ENCODE data around the gene GATD1. TPM values are rescaled to one million over a fixed set of nuclear protein-coding genes. Genes with fewer than 3 reads are reported as not detected.
A peak's percentile ranks its signal among the peaks of the same experiment; 100 is the strongest.

GATD1 gene
- total and polyA plus RNA-seq, 2 donors (not counting 1 experiment from before 2014, with no cell fraction given) = 14.7 to 20.3 TPM

DNA sequence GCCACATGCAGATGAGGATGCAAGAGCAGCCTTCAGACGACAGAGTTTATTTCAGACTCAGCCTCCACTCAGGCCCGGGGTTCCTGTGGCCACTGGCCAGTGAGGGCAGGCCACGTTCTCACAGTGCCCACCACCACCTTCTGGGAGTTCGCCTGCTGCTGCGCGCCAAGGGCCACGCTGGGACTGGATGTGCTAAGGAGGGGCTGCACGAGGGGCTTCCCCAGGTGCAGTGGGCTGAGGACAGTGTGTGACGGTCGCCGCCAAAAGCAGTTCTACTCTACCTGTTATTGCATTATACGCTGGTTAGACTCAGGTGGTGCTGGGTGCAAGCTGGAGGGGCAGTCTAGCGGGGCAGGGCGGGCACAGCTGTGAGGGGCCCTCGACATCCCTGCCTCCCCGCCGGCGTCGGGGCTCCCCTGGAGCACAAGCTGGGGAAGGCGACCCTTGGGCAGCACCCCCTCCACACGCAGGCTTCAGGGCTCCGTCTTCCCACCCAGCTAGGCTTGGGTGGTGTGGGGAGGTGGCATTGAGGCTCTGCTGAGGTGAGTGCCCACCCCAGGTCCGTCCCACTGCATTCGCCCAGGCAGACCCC is 9.9 kb upstream of the GATD1 start:
- Histone ChIP-seq H3K9me3 (ENCODE audit: control insufficient read depth, insufficient read depth, low read depth, low read length) (no peaks in the 10 kb centered on the region), H3K27me3 (ENCODE audit: control insufficient read depth, insufficient read depth, low read length) (no peaks in the 10 kb centered on the region), H3K9ac (ENCODE audit: insufficient read depth, low read length) (no peak overlapping the region), H3K79me2 (ENCODE audit: control insufficient read depth, insufficient read depth, low read length) (no peaks in the 10 kb centered on the region), H3K27ac (ENCODE audit: insufficient read depth, low read length) (no peak overlapping the region), H4K20me1 (ENCODE audit: control insufficient read depth, extremely low read depth, insufficient read depth, low read length) (no peaks in the 10 kb centered on the region), H3K4me2 (ENCODE audit: extremely low read depth, insufficient read depth, low read length) (no peak overlapping the region), H2AFZ (ENCODE audit: low read length) (no peak overlapping the region), H3K36me3 (ENCODE audit: control insufficient read depth, insufficient read depth, low read length) (peaks cover 4% of the 10 kb centered on the region), H3K4me1 (ENCODE audit: control insufficient read depth, extremely low read depth, insufficient read depth, low read length) (peaks cover 4% of the 10 kb centered on the region), H3K4me3 (replicated peaks in 1 of 4; ENCODE audit: control extremely low read depth in 1 of 4, insufficient read depth in 1 of 4, low read depth in 3 of 4, low read length in 4 of 4) (no peak overlapping the region)
- DNase-seq (ENCODE audit: low read depth in 2 of 2) = no peak
- no peak for TF ChIP-seq CTCF (conservative IDR thresholded peaks at IDR 0.05 in 1 of 2, IDR thresholded peaks at IDR 0.05 in 1 of 2; ENCODE audit: low read depth in 1 of 2, low read length in 2 of 2)
- TF ChIP-seq EZH2 (IDR thresholded peaks at IDR 0.05; ENCODE audit: low read length, missing control alignments) = no peak

DNA sequence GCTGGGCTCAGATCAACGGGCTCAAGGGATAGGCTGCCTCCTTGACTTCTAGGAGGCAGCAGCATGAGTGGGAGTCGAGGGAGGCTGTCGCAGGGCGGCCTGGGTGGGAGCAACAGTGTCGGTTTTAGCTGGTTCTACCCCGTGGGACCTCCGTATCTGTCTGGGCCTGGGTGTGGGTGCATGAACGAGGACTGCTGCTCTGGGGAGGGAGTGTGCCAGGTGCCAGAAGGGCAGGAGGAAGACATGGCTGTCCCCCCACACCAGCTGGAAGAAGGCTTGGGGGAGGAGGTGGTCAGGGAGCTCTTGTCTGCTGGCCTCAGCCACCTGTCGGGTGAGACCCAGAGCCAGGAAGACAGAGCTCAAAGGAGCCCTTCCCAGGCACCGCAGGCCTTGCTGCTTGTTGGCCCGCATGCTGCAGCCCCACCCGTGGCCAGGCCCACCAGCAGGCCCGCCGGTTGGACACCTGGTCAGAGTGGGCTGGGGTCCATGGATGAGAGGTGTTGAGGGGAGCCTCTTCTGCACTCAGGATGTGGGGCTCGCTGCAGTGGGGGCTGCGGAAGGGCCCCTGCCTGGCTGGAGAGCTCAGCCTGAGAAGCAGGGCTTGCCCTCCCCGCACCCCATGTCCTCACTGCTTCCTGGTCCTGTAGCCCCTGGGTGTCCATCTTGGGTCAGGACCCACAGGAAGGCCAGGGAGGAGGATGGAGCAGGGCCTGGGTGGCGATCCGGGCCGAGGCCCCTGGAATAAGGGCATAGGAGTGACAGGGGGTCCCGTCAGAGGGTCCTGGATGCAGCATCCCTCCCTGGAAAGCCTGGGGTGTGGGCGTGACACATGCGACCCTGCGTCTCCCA is 9.2 kb upstream of the GATD1 start:
- Histone ChIP-seq H3K4me2 (ENCODE audit: extremely low read depth, insufficient read depth, low read length) (no peak overlapping the region), H3K79me2 (ENCODE audit: control insufficient read depth, insufficient read depth, low read length) (no peaks in the 10 kb centered on the region), H2AFZ (ENCODE audit: low read length) (no peak overlapping the region), H3K27me3 (ENCODE audit: control insufficient read depth, insufficient read depth, low read length) (no peaks in the 10 kb centered on the region), H3K4me3 (replicated peaks in 1 of 4; ENCODE audit: control extremely low read depth in 1 of 4, insufficient read depth in 1 of 4, low read depth in 3 of 4, low read length in 4 of 4) (no peak overlapping the region), H3K9me3 (ENCODE audit: control insufficient read depth, insufficient read depth, low read depth, low read length) (no peaks in the 10 kb centered on the region), H3K4me1 (ENCODE audit: control insufficient read depth, extremely low read depth, insufficient read depth, low read length) (peaks cover 4% of the 10 kb centered on the region), H4K20me1 (ENCODE audit: control insufficient read depth, extremely low read depth, insufficient read depth, low read length) (no peaks in the 10 kb centered on the region), H3K9ac (ENCODE audit: insufficient read depth, low read length) (no peak overlapping the region), H3K27ac (ENCODE audit: insufficient read depth, low read length) (no peak overlapping the region), H3K36me3 (ENCODE audit: control insufficient read depth, insufficient read depth, low read length) (peaks cover 3% of the 10 kb centered on the region)
- no peak for DNase-seq (ENCODE audit: low read depth in 2 of 2)
- TF ChIP-seq EZH2 (IDR thresholded peaks at IDR 0.05; ENCODE audit: low read length, missing control alignments) (no peak), CTCF (conservative IDR thresholded peaks at IDR 0.05 in 1 of 2, IDR thresholded peaks at IDR 0.05 in 1 of 2; ENCODE audit: low read depth in 1 of 2, low read length in 2 of 2) (no peak)

GRCh38 chr11:783581-784015 is 6.3 kb upstream of the GATD1 start:
- no peaks in the 10 kb centered on the region for H3K9me3 ChIP-seq (ENCODE audit: control insufficient read depth, insufficient read depth, low read depth, low read length)
- peaks cover 8% of the 10 kb centered on the region for H3K36me3 ChIP-seq (ENCODE audit: control insufficient read depth, insufficient read depth, low read length)
- peaks cover 4% of the 10 kb centered on the region for H3K79me2 ChIP-seq (ENCODE audit: control insufficient read depth, insufficient read depth, low read length)
- H3K27me3 ChIP-seq (ENCODE audit: control insufficient read depth, insufficient read depth, low read length) = no peaks in the 10 kb centered on the region
- peak; percentile 75 to 91 for TF ChIP-seq CTCF (conservative IDR thresholded peaks at IDR 0.05 in 1 of 2, IDR thresholded peaks at IDR 0.05 in 1 of 2; ENCODE audit: low read depth in 1 of 2, low read length in 2 of 2)
- no peak for TF ChIP-seq EZH2 (IDR thresholded peaks at IDR 0.05; ENCODE audit: low read length, missing control alignments)
- peak overlapping the region; percentile 76 for H3K4me2 ChIP-seq (ENCODE audit: extremely low read depth, insufficient read depth, low read length)
- H4K20me1 ChIP-seq (ENCODE audit: control insufficient read depth, extremely low read depth, insufficient read depth, low read length) = no peaks in the 10 kb centered on the region
- peak overlapping the region in 1 of 4 experiments; percentile 27 for H3K4me3 ChIP-seq (replicated peaks in 1 of 4; ENCODE audit: control extremely low read depth in 1 of 4, insufficient read depth in 1 of 4, low read depth in 3 of 4, low read length in 4 of 4)
- H3K27ac ChIP-seq (ENCODE audit: insufficient read depth, low read length) = peak overlapping the region; percentile 51
- H3K4me1 ChIP-seq (ENCODE audit: control insufficient read depth, extremely low read depth, insufficient read depth, low read length) = peaks cover 4% of the 10 kb centered on the region
- no peak overlapping the region for H2AFZ ChIP-seq (ENCODE audit: low read length)
- DNase-seq (ENCODE audit: low read depth in 2 of 2) = peak; percentile 81 to 91
- H3K9ac ChIP-seq (ENCODE audit: insufficient read depth, low read length) = no peak overlapping the region
